22Rv1 (cell line): ENCODE measurements around the gene PTPRD.

Experiments
- H3K27ac ChIP-seq: fragments of 450-650 bp; 2 replicates; pipeline ENCODE4 v1.5.1; 2017
- CTCF ChIP-seq: fragments of 450-650 bp; IDR thresholded peaks from 2 replicates; pipeline ENCODE4 v1.5.1; 2017; ENCODE audit warnings: mild to moderate bottlenecking
- ZFX ChIP-seq: fragments of 450-650 bp; IDR thresholded peaks from 2 replicates; pipeline ENCODE4 v1.6.1; 2017; ENCODE audit warnings: antibody characterized with exemption, borderline replicate concordance

The PTPRD gene

GRCh38 chr9:9246726-9247125, 1366.1 kb downstream of the PTPRD start:
- H3K27ac ChIP-seq = no peak overlapping the region
- TF ChIP-seq CTCF (no peak), ZFX (no peak)

- no peak overlapping the region for H3K27ac ChIP-seq
- no peak for TF ChIP-seq CTCF
- TF ChIP-seq ZFX = no peak
These were observed 1380.9 kb downstream of the PTPRD start for GRCh38 chr9:9231946-9232345.

- no peak overlapping the region for H3K27ac ChIP-seq
- TF ChIP-seq CTCF (no peak), ZFX (no peak)
These were observed 1383.5 kb downstream of the PTPRD start for GRCh38 chr9:9229269-9229668.

DNA sequence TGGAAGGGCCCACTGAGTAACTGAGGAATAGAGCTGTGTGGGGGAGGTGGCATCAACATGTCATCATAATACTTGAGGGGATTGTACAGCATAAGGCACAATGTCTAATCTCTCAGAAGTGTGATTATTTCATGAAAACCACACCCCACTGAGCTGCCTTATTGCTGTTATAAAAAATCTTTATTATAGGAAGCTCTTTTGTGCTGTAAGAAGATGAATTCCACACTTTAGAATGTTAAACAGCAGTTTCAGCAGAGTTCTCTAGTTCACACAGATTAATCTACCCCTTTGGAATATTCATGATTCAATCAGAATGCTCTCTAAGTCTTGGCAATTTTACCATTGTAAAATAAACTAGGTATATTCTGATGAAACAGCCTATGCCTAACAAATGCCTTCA, 1389.6 kb downstream of the PTPRD start:
- H3K27ac ChIP-seq = no peak overlapping the region
- TF ChIP-seq ZFX (no peak), CTCF (no peak)

DNA sequence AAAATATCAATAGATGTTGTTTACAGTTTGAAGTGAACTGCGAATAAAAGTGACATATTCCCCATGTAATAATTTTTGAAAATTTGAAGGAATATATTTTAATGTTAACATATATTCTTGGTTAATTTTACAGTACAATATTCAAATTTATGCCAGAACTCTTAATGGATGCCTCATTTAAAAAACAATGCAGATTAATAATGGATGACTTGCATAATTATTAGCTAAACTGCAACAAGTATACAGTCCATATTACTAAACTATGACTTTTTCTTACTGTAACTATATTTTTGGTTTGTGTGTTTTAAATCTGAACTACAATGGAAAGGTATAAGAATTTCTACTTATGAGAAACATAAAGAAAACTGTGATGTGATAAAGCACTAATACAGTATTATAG, 1390.1 kb downstream of the PTPRD start:
- no peak overlapping the region for H3K27ac ChIP-seq
- TF ChIP-seq ZFX (no peak), CTCF (no peak)

DNA sequence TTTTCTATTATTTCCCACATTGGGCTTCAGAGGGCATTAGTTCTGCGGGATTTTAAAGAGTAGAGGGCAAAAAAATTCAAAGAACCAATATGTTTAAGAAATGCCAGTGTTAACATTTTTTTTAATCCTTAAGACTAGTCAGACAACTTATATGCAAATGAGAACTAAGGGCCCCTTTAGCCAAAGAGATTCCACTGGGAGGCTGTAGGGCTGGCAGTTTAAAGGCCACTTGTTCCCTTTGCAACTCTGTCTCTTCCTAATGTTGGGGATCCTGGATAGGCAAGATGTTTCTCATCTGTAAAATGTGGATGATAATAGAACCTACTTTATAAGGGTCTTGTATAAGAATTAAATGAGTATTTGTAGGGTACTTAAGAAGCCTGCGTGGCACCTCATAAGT, 1395.9 kb downstream of the PTPRD start:
- TF ChIP-seq CTCF (no peak), ZFX (no peak)

DNA sequence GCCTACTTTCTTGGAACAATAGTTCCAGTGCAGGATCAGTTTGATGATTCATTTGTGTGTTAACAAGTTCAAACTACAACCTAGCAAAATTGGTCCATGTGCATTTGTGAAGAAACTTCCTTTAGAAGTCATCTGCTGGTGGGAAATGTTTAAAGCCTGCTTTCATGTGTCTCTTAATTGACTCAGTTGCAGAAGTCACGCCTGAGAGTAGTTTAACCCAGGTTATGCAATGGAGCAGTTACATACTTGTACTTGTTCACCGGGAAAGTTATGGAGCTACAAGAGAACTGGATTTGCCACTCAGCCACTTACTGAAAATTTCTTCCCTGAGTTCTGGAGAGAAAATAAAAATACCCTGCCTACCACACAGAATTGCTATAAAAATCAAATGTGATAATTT, 1397.8 kb downstream of the PTPRD start:
- TF ChIP-seq CTCF (no peak), ZFX (no peak)
- H3K27ac ChIP-seq = no peak overlapping the region

More for the DNA sequence above, 1395.9 kb downstream of the PTPRD start:
- H3K27ac ChIP-seq = no peak overlapping the region
